Lung (tissue), 16 donors: ENCODE data around the gene DHCR7. TPM values are rescaled to one million over a fixed set of nuclear protein-coding genes. Genes with fewer than 3 reads are reported as not detected.

ENCODE experiments used
- ATAC-seq: fragments of 200-7000 bp; cut with Tn5 transposase; one replicate; pipeline ENCODE4 v1.9.1; 2020; ENCODE audit warnings: moderate number of reproducible peaks; ENCODE audit not compliant: insufficient read depth, low FRiP score
- DNase-seq, 3 donors: peaks; one replicate each; pipeline ENCODE4 v3.0.0-alpha.2; 2013 to 2017
- H3K27ac ChIP-seq, 2 donors: one replicate each; pipeline ENCODE4 v1.5.1; 2013; ENCODE audit warnings: mild to moderate bottlenecking in 2 of 2, moderate library complexity in 2 of 2, control low read depth in 1 of 2, inconsistent platforms in 1 of 2, low read depth in 1 of 2, low read length in 1 of 2
- H3K27me3 ChIP-seq, 3 donors: one replicate each; pipeline ENCODE4 v1.5.1; 2013; ENCODE audit warnings: low read length in 2 of 3; ENCODE audit not compliant: control insufficient read depth in 3 of 3, insufficient read depth in 3 of 3
- H3K36me3 ChIP-seq, 4 donors: one replicate each; pipeline ENCODE4 v1.5.1; 2013; ENCODE audit warnings: low read length in 4 of 4, mild to moderate bottlenecking in 1 of 4, moderate library complexity in 1 of 4; ENCODE audit not compliant: control insufficient read depth in 4 of 4, insufficient read depth in 4 of 4
- H3K4me1 ChIP-seq, 5 donors: one replicate each; pipeline ENCODE4 v1.5.1; 2013; ENCODE audit warnings: low read length in 5 of 5, mild to moderate bottlenecking in 2 of 5, moderate library complexity in 1 of 5; ENCODE audit not compliant: control insufficient read depth in 5 of 5, insufficient read depth in 5 of 5
- H3K4me3 ChIP-seq: one replicate; pipeline ENCODE4 v1.5.1; 2013; ENCODE audit warnings: mild to moderate bottlenecking, control low read depth, moderate library complexity
- H3K9ac ChIP-seq, 2 donors: one replicate each; pipeline ENCODE4 v1.5.1; 2013; ENCODE audit warnings: low read length in 2 of 2, control low read depth in 1 of 2; ENCODE audit not compliant: insufficient read depth in 1 of 2
- H3K9me3 ChIP-seq, 4 donors: one replicate each; pipeline ENCODE4 v1.5.1; 2013; ENCODE audit warnings: low read length in 3 of 4, mild to moderate bottlenecking in 1 of 4, moderate library complexity in 1 of 4; ENCODE audit not compliant: control insufficient read depth in 4 of 4, insufficient read depth in 3 of 4
- WGBS, 2 donors: extraction: QIAGEN DNeasy Blood & Tissue Kit; methylation state at CpG; one replicate each; pipeline ENCODE4 v1.1.7; 2013; 5-methylcytosine and 5-hydroxymethylcytosine counted together
- long read RNA-seq, 5 donors: transcript quantifications; one replicate each; lab custom pipeline, GENCODE V29; 2026
- polyA plus RNA-seq, 2 donors: library from polyadenylated mRNA; stranded (reverse); fragments of 200-250 nt; gene quantifications; one replicate each; pipeline ENCODE4 v1.2.1, GENCODE V29; 2013
- total RNA-seq, 2 donors: library from RNA; depleted of rRNA in 1 of 2; stranded (reverse); fragments of >200 nt in 1 of 2; gene quantifications; one replicate each; pipeline ENCODE4 v1.2.1, GENCODE V29; 2014 to 2021
- TF ChIP-seq, protein P1 (sequence below): IDR thresholded peaks from 2 replicates; pipeline ENCODE4 v1.5.1; 2012; ENCODE audit warnings: mild to moderate bottlenecking; ENCODE audit errors: control extremely low read depth, extremely low read depth
- donor health status: control.
- donor health status: control.
- donor health status: Bipolar disorder and iron deficiency.
- donor health status: healthy.
- donor health status: DM: yes; HTN: yes; CAD: no.

The DHCR7 gene, protein sequence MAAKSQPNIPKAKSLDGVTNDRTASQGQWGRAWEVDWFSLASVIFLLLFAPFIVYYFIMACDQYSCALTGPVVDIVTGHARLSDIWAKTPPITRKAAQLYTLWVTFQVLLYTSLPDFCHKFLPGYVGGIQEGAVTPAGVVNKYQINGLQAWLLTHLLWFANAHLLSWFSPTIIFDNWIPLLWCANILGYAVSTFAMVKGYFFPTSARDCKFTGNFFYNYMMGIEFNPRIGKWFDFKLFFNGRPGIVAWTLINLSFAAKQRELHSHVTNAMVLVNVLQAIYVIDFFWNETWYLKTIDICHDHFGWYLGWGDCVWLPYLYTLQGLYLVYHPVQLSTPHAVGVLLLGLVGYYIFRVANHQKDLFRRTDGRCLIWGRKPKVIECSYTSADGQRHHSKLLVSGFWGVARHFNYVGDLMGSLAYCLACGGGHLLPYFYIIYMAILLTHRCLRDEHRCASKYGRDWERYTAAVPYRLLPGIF
- total RNA-seq, result 100 to 1,000 TPM in 1 of 2 donors, 10 to 100 TPM in 1; 41.2 to 138 TPM
- 10 to 100 TPM; 67.8 to 68.3 TPM for polyA plus RNA-seq
- long read RNA-seq, donor 1, partial matches to known transcripts, result 0 of 4 reads
- long read RNA-seq, donor 1, other reads (novel, unspliced or antisense), result 0 of 4 reads
- long read RNA-seq, donor 2, partial matches to known transcripts, result 0 of 3 reads
- long read RNA-seq, donor 2, other reads (novel, unspliced or antisense), result 0 of 3 reads
- long read RNA-seq, donor 3, partial matches to known transcripts, result 0 of 2 reads
- long read RNA-seq, donor 3, other reads (novel, unspliced or antisense), result 0 of 2 reads
- long read RNA-seq, donor 4, partial matches to known transcripts, result 0 of 1 reads
- long read RNA-seq, donor 4, other reads (novel, unspliced or antisense), result 0 of 1 reads
- long read RNA-seq, donor 5, transcript DHCR7-201 (9 exons, 2,666 nt), result major isoform, 5 of 6 reads
- long read RNA-seq, donor 5, partial matches to known transcripts, result 0 of 6 reads
- long read RNA-seq, donor 5, other reads (novel, unspliced or antisense), result 0 of 6 reads

DNA sequence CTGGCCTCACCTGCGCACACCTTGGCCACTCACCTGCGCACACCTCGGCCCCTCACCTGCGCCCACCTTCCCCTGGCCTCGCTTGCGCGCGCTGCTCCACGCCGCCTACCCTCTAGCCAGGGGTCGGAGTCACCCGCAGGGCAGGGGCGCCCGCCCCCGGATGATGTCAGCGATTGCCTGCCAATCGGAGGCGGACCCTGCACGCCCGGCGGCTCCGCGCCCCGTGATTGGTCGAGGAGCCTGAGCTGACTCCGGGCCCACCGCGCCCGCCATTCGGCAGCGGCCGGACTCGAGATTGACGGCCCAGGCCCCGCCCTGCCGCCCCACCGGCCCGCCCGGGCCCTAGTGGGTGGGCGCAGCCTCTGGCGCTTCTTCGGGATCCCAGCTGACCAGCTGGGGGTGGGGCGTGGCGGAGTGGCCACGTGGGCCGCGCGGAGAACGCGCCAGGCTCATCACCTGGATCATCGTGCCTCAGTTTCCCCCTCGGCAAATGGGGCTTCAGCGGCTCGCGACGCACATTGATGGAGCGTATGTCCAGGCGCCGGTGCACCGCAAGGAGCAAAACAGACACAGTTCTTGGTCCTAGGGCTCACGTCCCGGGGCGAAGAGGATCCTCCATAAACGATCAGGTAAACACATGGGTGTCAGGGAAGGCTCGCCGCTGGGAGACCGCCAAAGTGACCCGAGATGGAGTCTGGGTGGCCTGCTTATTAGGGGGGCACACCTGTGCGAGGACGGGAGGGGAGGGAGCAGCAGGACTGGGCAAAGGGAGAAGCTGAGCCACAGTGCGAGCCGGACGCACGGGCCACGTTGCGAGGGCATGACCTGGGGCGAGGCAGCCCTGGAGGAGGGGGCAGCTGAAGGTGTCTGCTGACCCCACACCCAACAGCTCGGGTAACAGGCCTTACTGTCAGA is at the start of gene DHCR7:
Gene DHCR7, minus strand, starts transcription at position 137 of the 915 bp plus-strand sequence. CDS start 3,441 bp downstream, outside the sequence.
- Histone ChIP-seq H3K4me3 (peak within 1 kb of the TSS; percentile 89), H3K36me3 (peaks cover 0 to 13% (median 5%) of the 10 kb centered on the region in 4 donors), H3K27ac (peak within 1 kb of the TSS; percentile 72 to 81), H3K9me3 (no peaks in the 10 kb centered on the region), H3K4me1 (peaks cover 0 to 23% (median 3%) of the 10 kb centered on the region in 5 donors), H3K27me3 (no peaks in the 10 kb centered on the region), H3K9ac (peak within 1 kb of the TSS; percentile 52 to 94)
- DNase-seq, result peak; percentile 95 to 98 (median 98)
- TF ChIP-seq, protein P1, sequence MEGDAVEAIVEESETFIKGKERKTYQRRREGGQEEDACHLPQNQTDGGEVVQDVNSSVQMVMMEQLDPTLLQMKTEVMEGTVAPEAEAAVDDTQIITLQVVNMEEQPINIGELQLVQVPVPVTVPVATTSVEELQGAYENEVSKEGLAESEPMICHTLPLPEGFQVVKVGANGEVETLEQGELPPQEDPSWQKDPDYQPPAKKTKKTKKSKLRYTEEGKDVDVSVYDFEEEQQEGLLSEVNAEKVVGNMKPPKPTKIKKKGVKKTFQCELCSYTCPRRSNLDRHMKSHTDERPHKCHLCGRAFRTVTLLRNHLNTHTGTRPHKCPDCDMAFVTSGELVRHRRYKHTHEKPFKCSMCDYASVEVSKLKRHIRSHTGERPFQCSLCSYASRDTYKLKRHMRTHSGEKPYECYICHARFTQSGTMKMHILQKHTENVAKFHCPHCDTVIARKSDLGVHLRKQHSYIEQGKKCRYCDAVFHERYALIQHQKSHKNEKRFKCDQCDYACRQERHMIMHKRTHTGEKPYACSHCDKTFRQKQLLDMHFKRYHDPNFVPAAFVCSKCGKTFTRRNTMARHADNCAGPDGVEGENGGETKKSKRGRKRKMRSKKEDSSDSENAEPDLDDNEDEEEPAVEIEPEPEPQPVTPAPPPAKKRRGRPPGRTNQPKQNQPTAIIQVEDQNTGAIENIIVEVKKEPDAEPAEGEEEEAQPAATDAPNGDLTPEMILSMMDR, result no peak
- 0% methylated on average over 66 to 78 of the region's 78 CpGs for WGBS, 2 donors
- ATAC-seq, result peak; percentile 83

DNA sequence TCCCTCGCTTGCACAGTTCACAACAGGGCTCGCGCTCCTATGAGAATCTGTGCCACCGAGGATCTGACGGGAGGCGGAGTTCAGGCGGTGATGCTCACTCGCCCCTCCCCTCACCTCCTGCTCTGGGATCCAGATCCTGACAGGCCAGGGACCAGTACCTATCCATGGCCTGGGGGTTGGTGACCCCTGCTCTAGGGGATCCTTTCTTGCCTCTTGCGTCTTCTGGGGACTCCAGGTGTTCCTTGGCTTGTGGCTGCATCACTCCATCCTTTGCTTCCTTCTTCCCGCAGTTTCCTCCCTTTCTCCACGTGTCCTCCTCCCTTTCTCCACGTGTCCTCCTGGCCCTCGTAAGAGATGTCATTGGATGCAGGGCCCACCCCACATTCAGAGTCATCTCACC is 48.2 kb upstream of the DHCR7 start:
- H3K4me3 ChIP-seq, result no peak overlapping the region
- DNase-seq, result no peak
- H3K36me3 ChIP-seq, result peaks cover 3 to 65% (median 25%) of the 10 kb centered on the region in 4 donors
- no peak for ATAC-seq
- H3K9me3 ChIP-seq, result peaks cover 0 to 4% (median 0%) of the 10 kb centered on the region in 4 donors
- peaks cover 0 to 5% (median 0%) of the 10 kb centered on the region in 5 donors for H3K4me1 ChIP-seq
- H3K27ac ChIP-seq, result no peak overlapping the region
- TF ChIP-seq, protein P1, result no peak
- H3K9ac ChIP-seq, result no peak overlapping the region
- WGBS, 2 donors, result 97 to 98% methylated on average over 13 of the region's 13 CpGs
- no peaks in the 10 kb centered on the region for H3K27me3 ChIP-seq
